ENCODE results near the gene SRSF6. TPM values are rescaled to one million over a fixed set of nuclear protein-coding genes. Genes with fewer than 3 reads are reported as not detected.

SRSF6 gene
- total RNA-seq, 1 donor, result 70.8 TPM

GRCh38 chr20:43460172-43460829 is 2.6 kb downstream of the SRSF6 start:
- no peak overlapping the region for H3K4me3 ChIP-seq (ENCODE audit: low read depth, low read length)
- DNase-seq (ENCODE audit: low read depth), result no peak
- no peak for TF ChIP-seq CTCF (IDR thresholded peaks at IDR 0.05; ENCODE audit: insufficient read depth, low read length)

GRCh38 chr20:43460830-43461200 is 3.1 kb downstream of the SRSF6 start:
- DNase-seq (ENCODE audit: low read depth), result no peak
- TF ChIP-seq CTCF (IDR thresholded peaks at IDR 0.05; ENCODE audit: insufficient read depth, low read length), result no peak

GRCh38 chr20:43461894-43462659 is 4.4 kb downstream of the SRSF6 start:
- no peak for DNase-seq (ENCODE audit: low read depth)
- no peak for TF ChIP-seq CTCF (IDR thresholded peaks at IDR 0.05; ENCODE audit: insufficient read depth, low read length)
- H3K4me3 ChIP-seq (ENCODE audit: low read depth, low read length), result no peak overlapping the region

More at GRCh38 chr20:43460830-43461200, 3.1 kb downstream of the SRSF6 start:
- H3K4me3 ChIP-seq (ENCODE audit: low read depth, low read length), result no peak overlapping the region

- H3K4me3 ChIP-seq (ENCODE audit: low read depth, low read length), result no peak overlapping the region
- TF ChIP-seq CTCF (IDR thresholded peaks at IDR 0.05; ENCODE audit: insufficient read depth, low read length), result no peak
- no peak for DNase-seq (ENCODE audit: low read depth)
These were observed 5.2 kb downstream of the SRSF6 start for GRCh38 chr20:43462660-43463526.

GRCh38 chr20:43463527-43464218 is 6.0 kb downstream of the SRSF6 start:
- TF ChIP-seq CTCF (IDR thresholded peaks at IDR 0.05; ENCODE audit: insufficient read depth, low read length), result no peak
- H3K4me3 ChIP-seq (ENCODE audit: low read depth, low read length), result no peak overlapping the region
- DNase-seq (ENCODE audit: low read depth), result no peak

- DNase-seq (ENCODE audit: low read depth), result no peak
- no peak overlapping the region for H3K4me3 ChIP-seq (ENCODE audit: low read depth, low read length)
- TF ChIP-seq CTCF (IDR thresholded peaks at IDR 0.05; ENCODE audit: insufficient read depth, low read length), result no peak
These were observed 6.6 kb downstream of the SRSF6 start for GRCh38 chr20:43464219-43464790.
